NT2/D1 (cell line): ENCODE data around the gene CD83.
"Not testable (repeated sequence)": the region's sequence is repeated elsewhere in the genome, so short reads cannot be mapped to it uniquely, and the experiment has no call there.

ENCODE experiments used
- DNase-seq: peaks from one replicate; pipeline ENCODE4 v3.0.0-alpha.2; 2011; ENCODE audit warnings: low read depth, low spot score
- H3K27me3 ChIP-seq: 2 replicates; pipeline ENCODE4 v1.6.0; 2011; ENCODE audit warnings: mild to moderate bottlenecking; ENCODE audit not compliant: insufficient read length, insufficient read depth
- H3K36me3 ChIP-seq: 2 replicates; pipeline ENCODE4 v1.6.1; 2011; ENCODE audit warnings: mild to moderate bottlenecking, low read length, mixed read lengths; ENCODE audit not compliant: insufficient read depth, insufficient read length
- H3K4me1 ChIP-seq: 2 replicates; pipeline ENCODE4 v1.5.1; 2011; ENCODE audit not compliant: insufficient read depth, insufficient read length
- H3K4me3 ChIP-seq: 2 replicates; pipeline ENCODE4 v1.5.1; 2011; ENCODE audit warnings: low read depth; ENCODE audit not compliant: insufficient read length
- H3K9ac ChIP-seq: 2 replicates; pipeline ENCODE4 v1.6.0; 2011; ENCODE audit warnings: low read depth; ENCODE audit not compliant: insufficient read length
- H3K9me3 ChIP-seq: 2 replicates; pipeline ENCODE4 v1.5.1; 2011; ENCODE audit warnings: mild to moderate bottlenecking, low read length; ENCODE audit not compliant: insufficient read depth
- SUZ12 ChIP-seq: IDR thresholded peaks from 2 replicates; pipeline ENCODE4 v1.6.1; 2011; ENCODE audit not compliant: insufficient read length, insufficient read depth; ENCODE audit errors: extremely low read depth
- YY1 ChIP-seq: IDR thresholded peaks from 2 replicates; pipeline ENCODE4 v1.6.1; 2011; ENCODE audit not compliant: insufficient read length, insufficient read depth
- ZNF274 ChIP-seq: IDR thresholded peaks from 2 replicates; pipeline ENCODE4 v1.6.1; 2011; ENCODE audit warnings: mild to moderate bottlenecking, low read depth, low read length

The CD83 gene, protein sequence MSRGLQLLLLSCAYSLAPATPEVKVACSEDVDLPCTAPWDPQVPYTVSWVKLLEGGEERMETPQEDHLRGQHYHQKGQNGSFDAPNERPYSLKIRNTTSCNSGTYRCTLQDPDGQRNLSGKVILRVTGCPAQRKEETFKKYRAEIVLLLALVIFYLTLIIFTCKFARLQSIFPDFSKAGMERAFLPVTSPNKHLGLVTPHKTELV

GRCh38 chr6:14117158-14118090 is at the start of gene CD83:
CD83 (plus strand) TSS chr6:14117772; CDS start chr6:14117812, 40 bp downstream.
- no peak for DNase-seq
- H3K4me1 ChIP-seq, result no peaks in the 10 kb centered on the region
- peak within 1 kb of the TSS; percentile 74 for H3K9ac ChIP-seq
- H3K27me3 ChIP-seq, result peaks cover 28% of the 10 kb centered on the region
- TF ChIP-seq ZNF274, result no peak
- no peak for TF ChIP-seq YY1
- TF ChIP-seq SUZ12, result no peak
- no peaks in the 10 kb centered on the region for H3K36me3 ChIP-seq
- H3K4me3 ChIP-seq, result peak within 1 kb of the TSS; percentile 61
- no peaks in the 10 kb centered on the region for H3K9me3 ChIP-seq

- H3K4me3 ChIP-seq, result no peak overlapping the region
- no peaks in the 10 kb centered on the region for H3K9me3 ChIP-seq
- TF ChIP-seq YY1, result no peak
- no peak for TF ChIP-seq ZNF274
- TF ChIP-seq SUZ12, result no peak
- H3K27me3 ChIP-seq, result peaks cover 4% of the 10 kb centered on the region
- H3K36me3 ChIP-seq, result no peaks in the 10 kb centered on the region
- no peak for DNase-seq
- no peaks in the 10 kb centered on the region for H3K4me1 ChIP-seq
- no peak overlapping the region for H3K9ac ChIP-seq
These were observed 49.4 kb upstream of the CD83 start for GRCh38 chr6:14068133-14068532.

DNA sequence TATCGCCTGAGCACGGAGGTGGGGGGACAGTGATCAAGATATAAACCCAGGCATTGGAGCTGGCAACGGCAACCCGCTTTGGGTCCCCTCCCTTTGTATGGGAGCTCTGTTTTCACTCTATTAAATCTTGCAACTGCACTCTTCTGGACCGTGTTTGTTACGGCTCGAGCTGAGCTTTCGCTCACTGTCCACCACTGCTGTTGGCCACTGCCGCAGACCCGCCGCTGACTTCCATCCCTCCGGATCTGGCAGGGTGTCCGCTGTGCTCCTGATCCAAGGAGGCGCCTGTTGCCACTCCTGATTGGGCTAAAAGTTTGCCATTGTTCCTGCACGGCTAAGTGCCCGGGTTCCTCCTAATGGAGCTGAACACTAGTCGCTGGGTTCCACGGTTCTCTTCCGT is 48.9 kb upstream of the CD83 start:
- Histone ChIP-seq H3K4me3 (no peak overlapping the region), H3K4me1 (no peaks in the 10 kb centered on the region), H3K36me3 (no peaks in the 10 kb centered on the region), H3K27me3 (peaks cover 4% of the 10 kb centered on the region), H3K9ac (no peak overlapping the region), H3K9me3 (no peaks in the 10 kb centered on the region)
- no peak for TF ChIP-seq ZNF274
- no peak for TF ChIP-seq YY1
- no peak for DNase-seq

GRCh38 chr6:14070457-14070856 is 47.1 kb upstream of the CD83 start:
- no peak for DNase-seq
- no peaks in the 10 kb centered on the region for H3K9me3 ChIP-seq
- H3K9ac ChIP-seq, result no peak overlapping the region
- peaks cover 4% of the 10 kb centered on the region for H3K27me3 ChIP-seq
- no peaks in the 10 kb centered on the region for H3K36me3 ChIP-seq
- no peaks in the 10 kb centered on the region for H3K4me1 ChIP-seq
- TF ChIP-seq SUZ12 (no peak), YY1 (no peak), ZNF274 (no peak)
- no peak overlapping the region for H3K4me3 ChIP-seq

DNA sequence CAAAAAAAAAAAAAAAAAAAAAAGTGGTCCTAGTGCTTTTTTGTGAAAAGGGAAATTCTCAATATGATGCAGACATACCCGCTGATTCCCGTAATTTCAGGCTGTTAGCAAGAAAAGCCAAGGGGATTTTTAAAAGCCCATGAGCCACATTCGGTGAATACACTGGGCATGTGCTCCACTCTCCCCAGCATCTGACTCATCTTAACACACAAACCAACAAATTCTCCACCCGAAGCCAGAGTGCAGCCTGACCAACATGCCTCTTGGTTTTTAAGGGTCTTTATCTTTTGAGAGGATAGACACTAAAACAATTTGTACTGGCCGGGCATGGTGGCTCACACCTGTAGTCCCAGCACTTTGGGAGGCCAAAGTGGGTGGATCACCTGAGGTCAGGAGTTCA is 45.5 kb upstream of the CD83 start:
- H3K9me3 ChIP-seq, result no peaks in the 10 kb centered on the region
- H3K4me1 ChIP-seq, result no peaks in the 10 kb centered on the region
- DNase-seq, result no peak

GRCh38 chr6:14073561-14074354 is 43.8 kb upstream of the CD83 start:
- not testable (repeated sequence) for H3K4me1 ChIP-seq, H3K27me3 ChIP-seq, H3K36me3 ChIP-seq, H3K9me3 ChIP-seq, H3K4me3 ChIP-seq, H3K9ac ChIP-seq, DNase-seq

More for the DNA sequence above, 45.5 kb upstream of the CD83 start:
- Histone ChIP-seq H3K9ac (no peak overlapping the region), H3K36me3 (no peaks in the 10 kb centered on the region), H3K27me3 (peaks cover 4% of the 10 kb centered on the region), H3K4me3 (no peak overlapping the region)
- TF ChIP-seq YY1, result no peak
- no peak for TF ChIP-seq ZNF274
- no peak for TF ChIP-seq SUZ12

- Histone ChIP-seq H3K4me3 (no peak overlapping the region), H3K9ac (no peak overlapping the region), H3K9me3 (no peaks in the 10 kb centered on the region), H3K4me1 (no peaks in the 10 kb centered on the region), H3K36me3 (no peaks in the 10 kb centered on the region), H3K27me3 (peaks cover 2% of the 10 kb centered on the region)
- no peak for TF ChIP-seq SUZ12
- TF ChIP-seq ZNF274, result no peak
- no peak for TF ChIP-seq YY1
- no peak for DNase-seq
These were observed 43.0 kb upstream of the CD83 start for GRCh38 chr6:14074476-14075094.
